Thoracic aorta (tissue), 2 donors: Measurements from ENCODE around the gene SNRNP200. TPM values are rescaled to one million over a fixed set of nuclear protein-coding genes. Genes with fewer than 3 reads are reported as not detected.

Experiments
- ATAC-seq: fragments of 150-250 bp; one replicate; pipeline ENCODE4 v1.8.0; 2017; ENCODE audit warnings: low read depth; ENCODE audit not compliant: insufficient number of reproducible peaks, low FRiP score
- DNase-seq: peaks from one replicate; pipeline ENCODE4 v3.0.0-alpha.2; 2020; ENCODE audit warnings: low spot score
- H3K27ac ChIP-seq, 2 donors: fragments of 200-600 bp; sonication (generic); 1 replicate in 1 of 2; 2 replicates in 1 of 2; pipeline ENCODE4 v1.5.1; 2016; ENCODE audit warnings: mild to moderate bottlenecking in 2 of 2, moderate library complexity in 2 of 2
- H3K27me3 ChIP-seq: fragments of 200-600 bp; sonication (generic); replicated peaks from 2 replicates; pipeline ENCODE4 v1.6.0; 2016; ENCODE audit warnings: mild to moderate bottlenecking; ENCODE audit not compliant: insufficient read depth
- H3K36me3 ChIP-seq: fragments of 200-600 bp; sonication (generic); one replicate; pipeline ENCODE4 v1.5.1; 2016
- H3K4me1 ChIP-seq, 2 donors: fragments of 200-600 bp; sonication (generic); 1 replicate in 1 of 2; 2 replicates in 1 of 2; pipeline versions ENCODE4 v1.5.1 to v1.6.0; 2016; ENCODE audit warnings: low read depth in 2 of 2, mild to moderate bottlenecking in 1 of 2; ENCODE audit not compliant: control insufficient read depth in 1 of 2
- H3K4me3 ChIP-seq: fragments of 200-600 bp; sonication (generic); 2 replicates; pipeline ENCODE4 v1.5.1; 2016; ENCODE audit warnings: mild to moderate bottlenecking
- H3K9me3 ChIP-seq: fragments of 200-600 bp; sonication (generic); 2 replicates; pipeline ENCODE4 v1.5.1; 2016
- CTCF ChIP-seq: fragments of 200-600 bp; sonication (generic); IDR thresholded peaks from one replicate; pipeline ENCODE4 v1.5.1; 2019; ENCODE audit warnings: antibody characterized with exemption
- total RNA-seq, 2 donors: library from RNA; depleted of rRNA; stranded (reverse); fragments of >200 nt; gene quantifications; one replicate each; pipeline versions ENCODE4 v1.1.0 to v1.2.3, GENCODE V29; 2016

SNRNP200 gene
- total RNA-seq, 2 donors from 2014 or later, result 77.2 to 85.6 TPM

GRCh38 chr2:96276787-96277499, 28.4 kb downstream of the SNRNP200 start:
- ATAC-seq, result no peak
- H3K9me3 ChIP-seq, result no peaks in the 10 kb centered on the region
- H3K36me3 ChIP-seq, result peaks cover 71% of the 10 kb centered on the region
- TF ChIP-seq CTCF, result no peak
- H3K4me1 ChIP-seq, result no peaks in the 10 kb centered on the region
- no peak overlapping the region for H3K27ac ChIP-seq
- no peak for DNase-seq
- no peaks in the 10 kb centered on the region for H3K27me3 ChIP-seq
- no peak overlapping the region for H3K4me3 ChIP-seq

- no peak for TF ChIP-seq CTCF
- no peak overlapping the region for H3K27ac ChIP-seq
- H3K27me3 ChIP-seq, result no peaks in the 10 kb centered on the region
- H3K4me3 ChIP-seq, result no peak overlapping the region
- ATAC-seq (no peak), DNase-seq (no peak)
- no peaks in the 10 kb centered on the region for H3K4me1 ChIP-seq
- H3K9me3 ChIP-seq, result no peaks in the 10 kb centered on the region
- peaks cover 58% of the 10 kb centered on the region for H3K36me3 ChIP-seq
These were observed 30.8 kb downstream of the SNRNP200 start for GRCh38 chr2:96274355-96275056.

- ATAC-seq, result no peak
- Histone ChIP-seq H3K27ac (no peak overlapping the region), H3K9me3 (no peaks in the 10 kb centered on the region), H3K4me3 (no peak overlapping the region), H3K36me3 (peaks cover 57% of the 10 kb centered on the region), H3K4me1 (no peaks in the 10 kb centered on the region), H3K27me3 (no peaks in the 10 kb centered on the region)
- no peak for DNase-seq
- TF ChIP-seq CTCF, result no peak
These were observed 31.6 kb downstream of the SNRNP200 start for GRCh38 chr2:96273763-96274162.

- Histone ChIP-seq H3K4me3 (no peak overlapping the region), H3K9me3 (no peaks in the 10 kb centered on the region), H3K36me3 (peaks cover 51% of the 10 kb centered on the region), H3K27me3 (no peaks in the 10 kb centered on the region), H3K4me1 (peaks cover 3 to 8% of the 10 kb centered on the region in 2 donors), H3K27ac (no peak overlapping the region)
- ATAC-seq (no peak), DNase-seq (no peak)
- TF ChIP-seq CTCF, result no peak
These were observed 33.4 kb downstream of the SNRNP200 start for GRCh38 chr2:96271995-96272394.

- H3K27me3 ChIP-seq, result no peaks in the 10 kb centered on the region
- ATAC-seq (no peak), DNase-seq (no peak)
- TF ChIP-seq CTCF, result no peak
- H3K36me3 ChIP-seq, result peaks cover 28% of the 10 kb centered on the region
- H3K4me1 ChIP-seq, result peaks cover 22 to 36% of the 10 kb centered on the region in 2 donors
- no peak overlapping the region for H3K27ac ChIP-seq
- H3K4me3 ChIP-seq, result peak overlapping the region; percentile 95
- H3K9me3 ChIP-seq, result no peaks in the 10 kb centered on the region
These were observed 38.0 kb downstream of the SNRNP200 start for GRCh38 chr2:96267159-96267971.
